ENCODE results near the gene JMJD4.
"Not testable (repeated sequence)": the region's sequence is repeated elsewhere in the genome, so short reads cannot be mapped to it uniquely, and the experiment has no call there.

The JMJD4 gene

GRCh38 chr1:227709451-227709850, 25.7 kb downstream of the JMJD4 start:
- H3K9me3 ChIP-seq (ENCODE audit: control insufficient read depth, insufficient read depth, low read length), result no peaks in the 10 kb centered on the region; the same call in 1 of the 2 replicates

DNA sequence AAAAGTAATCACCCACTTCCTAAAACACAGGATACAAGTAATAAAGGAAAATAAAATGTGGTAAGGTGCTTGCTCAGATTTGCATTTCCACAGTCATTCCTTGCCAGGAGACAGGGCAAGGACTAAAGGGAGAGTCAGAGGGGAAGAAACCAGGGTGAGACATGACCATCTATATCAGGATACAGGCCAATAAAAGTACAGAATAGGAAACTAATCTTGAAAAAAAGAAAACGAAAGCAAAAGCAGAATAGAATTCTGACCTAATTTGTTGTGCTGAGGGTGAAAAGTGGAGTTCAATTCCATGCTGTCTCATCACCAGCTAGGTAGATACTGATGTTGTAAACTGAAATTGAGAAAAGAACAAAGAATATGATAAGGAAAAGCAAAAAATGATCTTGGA, 27.3 kb downstream of the JMJD4 start:
- Histone ChIP-seq H3K79me2 (ENCODE audit: control insufficient read depth, low read length) (no peaks in the 10 kb centered on the region), H3K4me2 (ENCODE audit: low read length) (no peak overlapping the region), H3K4me1 (ENCODE audit: control insufficient read depth, low read length) (no peaks in the 10 kb centered on the region), H4K20me1 (ENCODE audit: control insufficient read depth, insufficient read depth, low read depth, low read length) (no peaks in the 10 kb centered on the region), H3K4me3 (ENCODE audit: low read length) (no peak overlapping the region), H3K27ac (ENCODE audit: low read depth, low read length) (no peak overlapping the region), H3F3A (ENCODE audit: control insufficient read depth, insufficient read depth) (no peaks in the 10 kb centered on the region), H3K9me2 (replicated peaks; ENCODE audit: control insufficient read depth, low read length) (no peaks in the 10 kb centered on the region), H3K27me3 (ENCODE audit: control insufficient read depth, low read length) (no peaks in the 10 kb centered on the region), H3K36me3 (ENCODE audit: control insufficient read depth, low read length) (no peaks in the 10 kb centered on the region), H3K9me3 (ENCODE audit: control insufficient read depth, insufficient read depth, low read length) (no peaks in the 10 kb centered on the region; the same call in 1 of the 2 replicates)
- TF ChIP-seq CTCF (IDR thresholded peaks at IDR 0.05; ENCODE audit: low read depth, low read length, poor library complexity, severe bottlenecking) (no peak), EZH2phosphoT487 (IDR thresholded peaks at IDR 0.05; ENCODE audit: borderline replicate concordance, low read length) (no peak)

More at GRCh38 chr1:227709451-227709850, 25.7 kb downstream of the JMJD4 start:
- no peaks in the 10 kb centered on the region for H3K4me1 ChIP-seq (ENCODE audit: control insufficient read depth, low read length)
- H3K9me2 ChIP-seq (replicated peaks; ENCODE audit: control insufficient read depth, low read length), result no peaks in the 10 kb centered on the region
- H3F3A ChIP-seq (ENCODE audit: control insufficient read depth, insufficient read depth), result no peaks in the 10 kb centered on the region
- no peak overlapping the region for H3K4me3 ChIP-seq (ENCODE audit: low read length)
- no peak for TF ChIP-seq EZH2phosphoT487 (IDR thresholded peaks at IDR 0.05; ENCODE audit: borderline replicate concordance, low read length)
- TF ChIP-seq CTCF (IDR thresholded peaks at IDR 0.05; ENCODE audit: low read depth, low read length, poor library complexity, severe bottlenecking), result no peak
- H4K20me1 ChIP-seq (ENCODE audit: control insufficient read depth, insufficient read depth, low read depth, low read length), result no peaks in the 10 kb centered on the region
- H3K4me2 ChIP-seq (ENCODE audit: low read length), result no peak overlapping the region
- H3K36me3 ChIP-seq (ENCODE audit: control insufficient read depth, low read length), result no peaks in the 10 kb centered on the region
- H3K27ac ChIP-seq (ENCODE audit: low read depth, low read length), result no peak overlapping the region
- no peaks in the 10 kb centered on the region for H3K27me3 ChIP-seq (ENCODE audit: control insufficient read depth, low read length)
- no peaks in the 10 kb centered on the region for H3K79me2 ChIP-seq (ENCODE audit: control insufficient read depth, low read length)

GRCh38 chr1:227701631-227702030, 33.5 kb downstream of the JMJD4 start:
- not testable (repeated sequence) for H3K4me2 ChIP-seq (ENCODE audit: low read length); H3K9me3 ChIP-seq (ENCODE audit: control insufficient read depth, insufficient read depth, low read length); H3K36me3 ChIP-seq (ENCODE audit: control insufficient read depth, low read length); H3K27ac ChIP-seq (ENCODE audit: low read depth, low read length); H3K4me3 ChIP-seq (ENCODE audit: low read length); H3F3A ChIP-seq (ENCODE audit: control insufficient read depth, insufficient read depth); H3K9me2 ChIP-seq (replicated peaks; ENCODE audit: control insufficient read depth, low read length); H3K79me2 ChIP-seq (ENCODE audit: control insufficient read depth, low read length); H4K20me1 ChIP-seq (ENCODE audit: control insufficient read depth, insufficient read depth, low read depth, low read length); H3K27me3 ChIP-seq (ENCODE audit: control insufficient read depth, low read length); H3K4me1 ChIP-seq (ENCODE audit: control insufficient read depth, low read length)

- Histone ChIP-seq H3K36me3 (ENCODE audit: control insufficient read depth, low read length) (no peaks in the 10 kb centered on the region), H3K27me3 (ENCODE audit: control insufficient read depth, low read length) (no peaks in the 10 kb centered on the region), H3K9me3 (ENCODE audit: control insufficient read depth, insufficient read depth, low read length) (peaks cover 6% of the 10 kb centered on the region; the same call in 1 of the 2 replicates), H3K4me3 (ENCODE audit: low read length) (no peak overlapping the region), H3K4me2 (ENCODE audit: low read length) (no peak overlapping the region), H3K27ac (ENCODE audit: low read depth, low read length) (no peak overlapping the region), H4K20me1 (ENCODE audit: control insufficient read depth, insufficient read depth, low read depth, low read length) (no peaks in the 10 kb centered on the region), H3F3A (ENCODE audit: control insufficient read depth, insufficient read depth) (no peaks in the 10 kb centered on the region), H3K9me2 (replicated peaks; ENCODE audit: control insufficient read depth, low read length) (no peaks in the 10 kb centered on the region), H3K4me1 (ENCODE audit: control insufficient read depth, low read length) (no peaks in the 10 kb centered on the region), H3K79me2 (ENCODE audit: control insufficient read depth, low read length) (no peaks in the 10 kb centered on the region)
- no peak for TF ChIP-seq EZH2phosphoT487 (IDR thresholded peaks at IDR 0.05; ENCODE audit: borderline replicate concordance, low read length)
- TF ChIP-seq CTCF (IDR thresholded peaks at IDR 0.05; ENCODE audit: low read depth, low read length, poor library complexity, severe bottlenecking), result no peak
Observed at GRCh38 chr1:227697321-227697864, 37.7 kb downstream of the JMJD4 start.

All from DOHH2 (cell line).